GM12878 (cell line): ENCODE measurements around the gene DYNLT4. TPM values are rescaled to one million over a fixed set of nuclear protein-coding genes. Genes with fewer than 3 reads are reported as not detected.

ENCODE experiments used
- CHD2 ChIP-seq: IDR thresholded peaks from 2 replicates; pipeline ENCODE4 v1.6.1; 2011; ENCODE audit warnings: low read depth, low read length, improper control_type of control experiment, borderline replicate concordance
- IKZF2 ChIP-seq, 2 experiments: fragments of 450-650 bp; IDR thresholded peaks; 2 replicates each; pipeline ENCODE4 v1.6.1; 2017; ENCODE audit warnings: mild to moderate bottlenecking in 2 of 2, moderate library complexity in 2 of 2
- MYB ChIP-seq: fragments of 150-350 bp; IDR thresholded peaks from 2 replicates; pipeline ENCODE4 v1.6.1; 2014; ENCODE audit warnings: mild to moderate bottlenecking, low read depth, low read length, borderline replicate concordance
- PAX5 ChIP-seq: IDR thresholded peaks from 2 replicates; pipeline ENCODE4 v1.6.1; 2011; ENCODE audit warnings: low read depth, low read length, borderline replicate concordance
- PAX8 ChIP-seq: fragments of 450-650 bp; IDR thresholded peaks from 2 replicates; pipeline ENCODE4 v1.6.1; 2017; ENCODE audit warnings: mild to moderate bottlenecking, moderate library complexity
- RAD51 ChIP-seq: fragments of 450-650 bp; IDR thresholded peaks from 2 replicates; pipeline ENCODE4 v1.6.1; 2016; ENCODE audit warnings: moderate library complexity, mild to moderate bottlenecking, inconsistent platforms
- RB1 ChIP-seq: fragments of 450-650 bp; formaldehyde crosslinking; IDR thresholded peaks from 2 replicates; pipeline ENCODE4 v1.6.1; 2017; ENCODE audit warnings: mild to moderate bottlenecking, borderline replicate concordance
- SMARCA5 ChIP-seq: fragments of 450-650 bp; IDR thresholded peaks from 2 replicates; pipeline ENCODE4 v1.6.1; 2017; ENCODE audit warnings: mild to moderate bottlenecking
- SREBF2 ChIP-seq: IDR thresholded peaks from 2 replicates; pipeline ENCODE4 v1.6.1; 2012; ENCODE audit warnings: mild to moderate bottlenecking, low read length
- polyA plus RNA-seq, 11 experiments: library from polyadenylated mRNA; depleted of rRNA in 4 of 11; unstranded in 6 of 11; stranded (reverse) in 5 of 11; fragments of >200 nt; fragmentation: Nextera tagmentation in 4 of 11; fragmentation: Illumina TruSeq in 1 of 11; extraction: Ambion mirVana in 4 of 11; extraction: Trizol in 1 of 11; gene quantifications; 1 replicate in 1 of 11; 2 replicates in 10 of 11; pipeline versions ENCODE4 v1.2.1 to v1.2.3, GENCODE V29; 2011 to 2016; ENCODE audit warnings: inconsistent platforms in 2 of 11, missing spikeins in 2 of 11, low read depth in 1 of 11
- total RNA-seq, 4 experiments: library from RNA; depleted of rRNA in 3 of 4; stranded (reverse); fragments of >200 nt in 3 of 4; fragmentation: Illumina TruSeq in 1 of 4; extraction: Trizol in 1 of 4; gene quantifications; 2 replicates each; pipeline versions ENCODE4 v1.2.1 to v1.2.3, GENCODE V29; 2013 to 2021
- TF ChIP-seq, protein P1 (sequence below): fragments of 450-650 bp; IDR thresholded peaks from 2 replicates; pipeline ENCODE4 v1.6.1; 2017; ENCODE audit warnings: mild to moderate bottlenecking, low read depth, inconsistent platforms; ENCODE audit not compliant: poor library complexity, severe bottlenecking
- TF ChIP-seq, protein P2 (sequence below): fragments of 450-650 bp; IDR thresholded peaks from 2 replicates; pipeline ENCODE4 v1.6.1; 2016; ENCODE audit warnings: mild to moderate bottlenecking

DYNLT4 gene
- total and polyA plus RNA-seq, 10 of the 15 experiments (the other 5 are each of a cell fraction or from before 2014, with no cell fraction given) = 0.23 to 0.28 TPM; not detected in 8

DNA sequence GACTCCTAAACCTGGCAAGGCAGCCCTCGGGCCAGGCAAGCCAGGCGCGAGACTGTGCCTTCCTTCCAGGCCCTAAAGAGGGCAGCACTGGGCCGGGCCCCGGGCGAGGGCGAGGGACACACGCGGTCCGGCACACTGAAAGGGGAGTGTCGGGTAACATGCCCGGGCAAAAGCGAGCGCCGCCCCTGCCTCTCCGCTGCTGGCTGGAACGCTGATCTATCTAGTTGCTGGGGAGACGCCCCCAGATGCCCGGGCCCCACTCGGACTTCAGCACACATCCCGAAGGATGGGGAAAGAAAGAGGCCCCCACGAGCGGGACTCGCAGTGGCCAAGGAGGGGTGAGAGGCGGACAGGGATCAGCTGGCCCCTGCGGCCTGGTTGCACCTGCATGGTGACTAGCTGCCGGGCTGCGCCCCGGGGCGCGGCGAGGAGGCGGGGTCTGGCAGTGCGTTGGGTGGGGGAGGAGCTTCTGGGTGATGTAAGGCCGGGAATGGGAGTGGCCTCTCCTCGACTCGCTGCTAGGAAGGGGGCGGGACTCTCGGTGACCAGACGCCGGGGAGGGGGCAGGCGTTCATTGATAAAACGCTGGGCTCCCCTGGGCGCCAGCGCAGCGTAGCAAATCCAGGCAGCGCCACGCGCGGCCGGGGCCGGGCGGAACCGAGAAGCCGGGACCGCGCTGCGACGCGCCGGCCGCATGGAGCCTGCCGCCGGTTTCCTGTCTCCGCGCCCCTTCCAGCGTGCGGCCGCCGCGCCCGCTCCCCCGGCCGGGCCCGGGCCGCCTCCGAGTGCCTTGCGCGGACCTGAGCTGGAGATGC lies 7.2 kb downstream of the DYNLT4 start, which contains the start of gene PLK3 (continued):
- TF ChIP-seq, protein P1, sequence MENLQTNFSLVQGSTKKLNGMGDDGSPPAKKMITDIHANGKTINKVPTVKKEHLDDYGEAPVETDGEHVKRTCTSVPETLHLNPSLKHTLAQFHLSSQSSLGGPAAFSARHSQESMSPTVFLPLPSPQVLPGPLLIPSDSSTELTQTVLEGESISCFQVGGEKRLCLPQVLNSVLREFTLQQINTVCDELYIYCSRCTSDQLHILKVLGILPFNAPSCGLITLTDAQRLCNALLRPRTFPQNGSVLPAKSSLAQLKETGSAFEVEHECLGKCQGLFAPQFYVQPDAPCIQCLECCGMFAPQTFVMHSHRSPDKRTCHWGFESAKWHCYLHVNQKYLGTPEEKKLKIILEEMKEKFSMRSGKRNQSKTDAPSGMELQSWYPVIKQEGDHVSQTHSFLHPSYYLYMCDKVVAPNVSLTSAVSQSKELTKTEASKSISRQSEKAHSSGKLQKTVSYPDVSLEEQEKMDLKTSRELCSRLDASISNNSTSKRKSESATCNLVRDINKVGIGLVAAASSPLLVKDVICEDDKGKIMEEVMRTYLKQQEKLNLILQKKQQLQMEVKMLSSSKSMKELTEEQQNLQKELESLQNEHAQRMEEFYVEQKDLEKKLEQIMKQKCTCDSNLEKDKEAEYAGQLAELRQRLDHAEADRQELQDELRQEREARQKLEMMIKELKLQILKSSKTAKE = peak; percentile 98
- TF ChIP-seq RB1 (peak; percentile 86; the same call in 1 of the 2 replicates), PAX5 (0 out of 2 replicates have a peak, but pooled peaks have one; percentile 23), SMARCA5 (peak; percentile 95), SREBF2 (no peak), CHD2 (no peak; the same call in none of the 2 replicates), MYB (no peak), IKZF2 (IDR thresholded peaks at IDR 0.05) (peak; percentile 66 to 76; a peak in 3 of 4 replicates), PAX8 (no peak), RAD51 (no peak)
- TF ChIP-seq, protein P2, sequence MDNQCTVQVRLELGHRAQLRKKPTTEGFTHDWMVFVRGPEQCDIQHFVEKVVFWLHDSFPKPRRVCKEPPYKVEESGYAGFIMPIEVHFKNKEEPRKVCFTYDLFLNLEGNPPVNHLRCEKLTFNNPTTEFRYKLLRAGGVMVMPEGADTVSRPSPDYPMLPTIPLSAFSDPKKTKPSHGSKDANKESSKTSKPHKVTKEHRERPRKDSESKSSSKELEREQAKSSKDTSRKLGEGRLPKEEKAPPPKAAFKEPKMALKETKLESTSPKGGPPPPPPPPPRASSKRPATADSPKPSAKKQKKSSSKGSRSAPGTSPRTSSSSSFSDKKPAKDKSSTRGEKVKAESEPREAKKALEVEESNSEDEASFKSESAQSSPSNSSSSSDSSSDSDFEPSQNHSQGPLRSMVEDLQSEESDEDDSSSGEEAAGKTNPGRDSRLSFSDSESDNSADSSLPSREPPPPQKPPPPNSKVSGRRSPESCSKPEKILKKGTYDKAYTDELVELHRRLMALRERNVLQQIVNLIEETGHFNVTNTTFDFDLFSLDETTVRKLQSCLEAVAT = no peak
